ENCODE results near the gene SOX8. TPM values are rescaled to one million over a fixed set of nuclear protein-coding genes. Genes with fewer than 3 reads are reported as not detected.

Gene SOX8
- total RNA-seq, 5 donors from 2014 or later (not counting 1 experiment from before 2014, with no cell fraction given): 4.7 to 5.9 (median 5.1) TPM

- ChIA-PET CTCF (no interaction called here), POLR2A (no interaction called here)
- peaks cover 0 to 23% of the 10 kb centered on the region in 2 experiments for H3K27me3 ChIP-seq (replicated peaks in 1 of 2; ENCODE audit: control insufficient read depth in 2 of 2, extremely low read depth in 1 of 2, insufficient read depth in 2 of 2, low read length in 1 of 2)
- Mint-ChIP-seq H3K4me1 (peaks cover 39 to 54% (median 43%) of the 10 kb centered on the region in 3 donors), H3K4me3 (peak overlapping the region; percentile 65 to 81 (median 69)), H3K27me3 (peaks cover 0 to 3% of the 10 kb centered on the region in 2 donors), H3K9me3 (no peaks in the 10 kb centered on the region), H3K36me3 (no peaks in the 10 kb centered on the region), H3K27ac (peak overlapping the region; percentile 90 to 92)
- DNase-seq (peak in 15 of 35 experiments; percentile 26 to 71 (median 35)), ATAC-seq (replicated peaks in 1 of 4) (peak; percentile 75 to 88 (median 78))
- peak overlapping the region; percentile 44 to 50 for H3K4me3 ChIP-seq (ENCODE audit: control insufficient read depth in 1 of 2, extremely low read depth in 1 of 2, low read length in 1 of 2)
- peaks cover 16 to 58% of the 10 kb centered on the region in 2 experiments for H3K4me1 ChIP-seq (ENCODE audit: control insufficient read depth in 1 of 2, extremely low read depth in 1 of 2, insufficient read depth in 2 of 2, low read length in 2 of 2)
- WGBS (ENCODE audit: insufficient coverage): 82% methylated on average over 24 of the region's 41 CpGs
- no peaks in the 10 kb centered on the region for H3K9me3 ChIP-seq
- H3K36me3 ChIP-seq (ENCODE audit: control insufficient read depth in 2 of 2, extremely low read depth in 1 of 2, insufficient read depth in 1 of 2, low read length in 1 of 2): no peaks in the 10 kb centered on the region
- H3K27ac ChIP-seq (ENCODE audit: low read length): peak overlapping the region; percentile 69
Observed at GRCh38 chr16:1003391-1004347, 22.1 kb downstream of the SOX8 start.

DNA sequence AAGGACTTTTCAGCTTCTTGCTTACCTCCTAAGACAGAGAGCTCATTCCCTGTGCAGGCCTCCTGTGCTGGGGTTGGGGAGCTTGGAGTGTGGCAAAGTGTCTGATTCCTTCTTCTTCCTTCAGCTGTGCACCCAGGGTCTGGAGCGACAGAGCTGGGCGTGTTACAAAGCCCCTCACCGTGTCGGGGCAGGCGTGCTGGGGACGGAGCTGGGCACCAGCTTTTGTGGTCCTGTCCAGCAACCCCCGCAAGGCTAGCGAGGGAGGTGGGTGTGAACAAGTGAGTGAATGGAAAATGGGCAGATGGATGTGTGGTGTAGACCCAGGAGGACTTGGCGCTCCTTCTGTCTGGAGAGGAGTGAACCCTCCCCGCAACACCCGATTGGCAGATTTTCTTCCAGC lies 23.7 kb downstream of the SOX8 start:
- Mint-ChIP-seq H3K4me1 (peaks cover 35 to 46% (median 45%) of the 10 kb centered on the region in 3 donors), H3K27me3 (peaks cover 0 to 5% of the 10 kb centered on the region in 2 donors), H3K36me3 (no peaks in the 10 kb centered on the region), H3K4me3 (peak overlapping the region in 1 of 3 donors; percentile 28), H3K9me3 (no peaks in the 10 kb centered on the region), H3K27ac (peak overlapping the region in 1 of 2 donors; percentile 55)
- WGBS (ENCODE audit: insufficient coverage): 87% methylated on average over 8 of the region's 11 CpGs
- no peaks in the 10 kb centered on the region for H3K36me3 ChIP-seq (ENCODE audit: control insufficient read depth in 2 of 2, extremely low read depth in 1 of 2, insufficient read depth in 1 of 2, low read length in 1 of 2)
- no peak overlapping the region for H3K4me3 ChIP-seq (ENCODE audit: control insufficient read depth in 1 of 2, extremely low read depth in 1 of 2, low read length in 1 of 2)
- ChIA-PET CTCF (no interaction called here), POLR2A (no interaction called here)
- ATAC-seq (replicated peaks in 1 of 4) (no peak), DNase-seq (no peak)
- H3K27me3 ChIP-seq (replicated peaks in 1 of 2; ENCODE audit: control insufficient read depth in 2 of 2, extremely low read depth in 1 of 2, insufficient read depth in 2 of 2, low read length in 1 of 2): peaks cover 0 to 33% of the 10 kb centered on the region in 2 experiments
- H3K9me3 ChIP-seq: no peaks in the 10 kb centered on the region
- no peak overlapping the region for H3K27ac ChIP-seq (ENCODE audit: low read length)
- H3K4me1 ChIP-seq (ENCODE audit: control insufficient read depth in 1 of 2, extremely low read depth in 1 of 2, insufficient read depth in 2 of 2, low read length in 2 of 2): peaks cover 16 to 56% of the 10 kb centered on the region in 2 experiments

DNA sequence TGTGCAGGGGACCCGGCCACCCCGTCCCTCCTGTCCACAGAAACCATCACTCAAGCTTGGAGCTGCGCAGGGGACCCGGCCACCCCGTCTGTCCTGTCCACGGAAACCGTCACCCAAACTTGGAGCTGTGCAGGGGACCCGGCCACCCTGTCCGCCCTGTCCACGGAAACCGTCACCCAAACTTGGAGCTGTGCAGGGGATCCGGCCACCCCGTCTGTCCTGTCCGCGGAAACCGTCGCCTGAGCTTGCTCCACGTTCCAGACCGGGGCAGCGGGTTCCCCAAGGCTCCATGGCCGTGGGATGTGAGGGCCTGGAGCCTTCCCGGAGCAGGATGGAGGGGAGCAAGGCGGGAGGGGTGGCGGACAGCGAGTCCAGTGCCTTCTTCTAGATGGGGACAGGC lies 25.2 kb downstream of the SOX8 start:
- Histone ChIP-seq H3K4me1 (ENCODE audit: control insufficient read depth in 1 of 2, extremely low read depth in 1 of 2, insufficient read depth in 2 of 2, low read length in 2 of 2) (peaks cover 16 to 56% of the 10 kb centered on the region in 2 experiments), H3K27me3 (replicated peaks in 1 of 2; ENCODE audit: control insufficient read depth in 2 of 2, extremely low read depth in 1 of 2, insufficient read depth in 2 of 2, low read length in 1 of 2) (peaks cover 0 to 46% of the 10 kb centered on the region in 2 experiments), H3K36me3 (ENCODE audit: control insufficient read depth in 2 of 2, extremely low read depth in 1 of 2, insufficient read depth in 1 of 2, low read length in 1 of 2) (no peaks in the 10 kb centered on the region), H3K27ac (ENCODE audit: low read length) (no peak overlapping the region), H3K9me3 (no peaks in the 10 kb centered on the region), H3K4me3 (ENCODE audit: control insufficient read depth in 1 of 2, extremely low read depth in 1 of 2, low read length in 1 of 2) (no peak overlapping the region)
- DNase-seq: no peak
- Mint-ChIP-seq H3K27ac (no peak overlapping the region), H3K4me1 (peaks cover 29 to 44% (median 41%) of the 10 kb centered on the region in 3 donors), H3K27me3 (peaks cover 0 to 11% of the 10 kb centered on the region in 2 donors), H3K36me3 (no peaks in the 10 kb centered on the region), H3K4me3 (no peak overlapping the region), H3K9me3 (no peaks in the 10 kb centered on the region)
- ATAC-seq (replicated peaks in 1 of 4): no peak
- ChIA-PET CTCF (interaction anchor here in 1 of 2 donors (0.6 kb wide), 1 partner anchor 309 kb away, joined by 3 read pairs; no protein-coding TSS in a partner anchor), POLR2A (no interaction called here)
- WGBS (ENCODE audit: insufficient coverage): 94% methylated on average over 25 of the region's 25 CpGs

- Mint-ChIP-seq H3K27ac (peak overlapping the region in 1 of 2 donors; percentile 28), H3K4me3 (no peak overlapping the region), H3K4me1 (peaks cover 25 to 41% (median 38%) of the 10 kb centered on the region in 3 donors), H3K9me3 (no peaks in the 10 kb centered on the region), H3K36me3 (no peaks in the 10 kb centered on the region), H3K27me3 (peaks cover 0 to 11% of the 10 kb centered on the region in 2 donors)
- Histone ChIP-seq H3K4me3 (ENCODE audit: control insufficient read depth in 1 of 2, extremely low read depth in 1 of 2, low read length in 1 of 2) (no peak overlapping the region), H3K4me1 (ENCODE audit: control insufficient read depth in 1 of 2, extremely low read depth in 1 of 2, insufficient read depth in 2 of 2, low read length in 2 of 2) (peaks cover 16 to 53% of the 10 kb centered on the region in 2 experiments), H3K27me3 (replicated peaks in 1 of 2; ENCODE audit: control insufficient read depth in 2 of 2, extremely low read depth in 1 of 2, insufficient read depth in 2 of 2, low read length in 1 of 2) (peaks cover 0 to 48% of the 10 kb centered on the region in 2 experiments), H3K9me3 (no peaks in the 10 kb centered on the region), H3K27ac (ENCODE audit: low read length) (no peak overlapping the region), H3K36me3 (ENCODE audit: control insufficient read depth in 2 of 2, extremely low read depth in 1 of 2, insufficient read depth in 1 of 2, low read length in 1 of 2) (no peaks in the 10 kb centered on the region)
- ATAC-seq (replicated peaks in 1 of 4) (no peak), DNase-seq (no peak)
- ChIA-PET POLR2A (no interaction called here), CTCF (interaction anchor here in 1 of 2 donors (0.6 kb wide), 1 partner anchor 309 kb away, joined by 3 read pairs; no protein-coding TSS in a partner anchor)
- WGBS (ENCODE audit: insufficient coverage): 75% methylated on average over 16 of the region's 16 CpGs
Observed at GRCh38 chr16:1007284-1007850, 25.8 kb downstream of the SOX8 start.

DNA sequence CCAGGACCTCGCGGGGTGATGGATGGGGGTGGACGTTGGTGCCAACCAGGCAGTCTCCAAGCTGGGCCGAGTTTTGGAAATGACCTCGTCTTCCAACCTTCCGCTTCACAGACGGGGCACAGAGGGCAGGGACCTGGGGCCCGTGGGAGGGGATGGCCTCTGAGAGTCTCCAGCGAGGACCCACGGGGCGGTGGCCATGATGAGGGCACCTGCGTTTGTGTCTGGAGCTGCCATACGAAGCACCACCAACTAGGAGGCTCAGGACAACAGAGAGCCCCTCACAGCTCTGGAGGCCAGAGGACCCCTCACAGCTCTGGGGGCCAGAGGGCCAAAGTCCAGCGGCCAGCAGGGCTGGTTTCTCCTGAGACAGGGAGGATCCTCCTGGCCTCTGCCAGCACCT lies 26.5 kb downstream of the SOX8 start:
- Histone ChIP-seq H3K27me3 (replicated peaks in 1 of 2; ENCODE audit: control insufficient read depth in 2 of 2, extremely low read depth in 1 of 2, insufficient read depth in 2 of 2, low read length in 1 of 2) (peaks cover 0 to 44% of the 10 kb centered on the region in 2 experiments), H3K27ac (ENCODE audit: low read length) (no peak overlapping the region), H3K4me3 (ENCODE audit: control insufficient read depth in 1 of 2, extremely low read depth in 1 of 2, low read length in 1 of 2) (no peak overlapping the region), H3K4me1 (ENCODE audit: control insufficient read depth in 1 of 2, extremely low read depth in 1 of 2, insufficient read depth in 2 of 2, low read length in 2 of 2) (peaks cover 15 to 46% of the 10 kb centered on the region in 2 experiments), H3K9me3 (no peaks in the 10 kb centered on the region), H3K36me3 (ENCODE audit: control insufficient read depth in 2 of 2, extremely low read depth in 1 of 2, insufficient read depth in 1 of 2, low read length in 1 of 2) (no peaks in the 10 kb centered on the region)
- Mint-ChIP-seq H3K36me3 (no peaks in the 10 kb centered on the region), H3K27me3 (peaks cover 0 to 11% of the 10 kb centered on the region in 2 donors), H3K4me3 (no peak overlapping the region), H3K9me3 (no peaks in the 10 kb centered on the region), H3K27ac (no peak overlapping the region), H3K4me1 (peaks cover 19 to 34% (median 34%) of the 10 kb centered on the region in 3 donors)
- ATAC-seq (replicated peaks in 1 of 4): no peak
- ChIA-PET CTCF (no interaction called here), POLR2A (no interaction called here)
- 86% methylated on average over 14 of the region's 14 CpGs for WGBS (ENCODE audit: insufficient coverage)
- no peak for DNase-seq

GRCh38 chr16:1009358-1010150 lies 28.0 kb downstream of the SOX8 start:
- Histone ChIP-seq H3K4me1 (ENCODE audit: control insufficient read depth in 1 of 2, extremely low read depth in 1 of 2, insufficient read depth in 2 of 2, low read length in 2 of 2) (peaks cover 5 to 31% of the 10 kb centered on the region in 2 experiments), H3K27ac (ENCODE audit: low read length) (no peak overlapping the region), H3K36me3 (ENCODE audit: control insufficient read depth in 2 of 2, extremely low read depth in 1 of 2, insufficient read depth in 1 of 2, low read length in 1 of 2) (no peaks in the 10 kb centered on the region), H3K9me3 (no peaks in the 10 kb centered on the region), H3K27me3 (replicated peaks in 1 of 2; ENCODE audit: control insufficient read depth in 2 of 2, extremely low read depth in 1 of 2, insufficient read depth in 2 of 2, low read length in 1 of 2) (peaks cover 0 to 42% of the 10 kb centered on the region in 2 experiments), H3K4me3 (ENCODE audit: control insufficient read depth in 1 of 2, extremely low read depth in 1 of 2, low read length in 1 of 2) (no peak overlapping the region)
- no peaks in the 10 kb centered on the region for H3K36me3 Mint-ChIP-seq
- DNase-seq (peak in 1 of 35 experiments; percentile 26), ATAC-seq (replicated peaks in 1 of 4) (peak in 3 of 4 experiments; percentile 34 to 54 (median 52))
- POLR2A ChIA-PET: no interaction called here
- H3K27ac Mint-ChIP-seq: no peak overlapping the region
- H3K9me3 Mint-ChIP-seq: no peaks in the 10 kb centered on the region
- peaks cover 0 to 11% of the 10 kb centered on the region in 2 donors for H3K27me3 Mint-ChIP-seq
- 69% methylated on average over 22 of the region's 30 CpGs for WGBS (ENCODE audit: insufficient coverage)
- peaks cover 9 to 25% (median 20%) of the 10 kb centered on the region in 3 donors for H3K4me1 Mint-ChIP-seq
- H3K4me3 Mint-ChIP-seq: peak overlapping the region in 1 of 3 donors; percentile 63
- CTCF ChIA-PET: no interaction called here

Data from T-cell (primary cell).